AG08396 (cell line): ENCODE results near the gene LACTB.

ENCODE experiments used
- DNase-seq: peaks from one replicate; pipeline ENCODE4 v3.0.0; 2012; ENCODE audit warnings: low spot score, mixed read lengths

The LACTB gene, protein sequence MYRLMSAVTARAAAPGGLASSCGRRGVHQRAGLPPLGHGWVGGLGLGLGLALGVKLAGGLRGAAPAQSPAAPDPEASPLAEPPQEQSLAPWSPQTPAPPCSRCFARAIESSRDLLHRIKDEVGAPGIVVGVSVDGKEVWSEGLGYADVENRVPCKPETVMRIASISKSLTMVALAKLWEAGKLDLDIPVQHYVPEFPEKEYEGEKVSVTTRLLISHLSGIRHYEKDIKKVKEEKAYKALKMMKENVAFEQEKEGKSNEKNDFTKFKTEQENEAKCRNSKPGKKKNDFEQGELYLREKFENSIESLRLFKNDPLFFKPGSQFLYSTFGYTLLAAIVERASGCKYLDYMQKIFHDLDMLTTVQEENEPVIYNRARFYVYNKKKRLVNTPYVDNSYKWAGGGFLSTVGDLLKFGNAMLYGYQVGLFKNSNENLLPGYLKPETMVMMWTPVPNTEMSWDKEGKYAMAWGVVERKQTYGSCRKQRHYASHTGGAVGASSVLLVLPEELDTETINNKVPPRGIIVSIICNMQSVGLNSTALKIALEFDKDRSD

DNA sequence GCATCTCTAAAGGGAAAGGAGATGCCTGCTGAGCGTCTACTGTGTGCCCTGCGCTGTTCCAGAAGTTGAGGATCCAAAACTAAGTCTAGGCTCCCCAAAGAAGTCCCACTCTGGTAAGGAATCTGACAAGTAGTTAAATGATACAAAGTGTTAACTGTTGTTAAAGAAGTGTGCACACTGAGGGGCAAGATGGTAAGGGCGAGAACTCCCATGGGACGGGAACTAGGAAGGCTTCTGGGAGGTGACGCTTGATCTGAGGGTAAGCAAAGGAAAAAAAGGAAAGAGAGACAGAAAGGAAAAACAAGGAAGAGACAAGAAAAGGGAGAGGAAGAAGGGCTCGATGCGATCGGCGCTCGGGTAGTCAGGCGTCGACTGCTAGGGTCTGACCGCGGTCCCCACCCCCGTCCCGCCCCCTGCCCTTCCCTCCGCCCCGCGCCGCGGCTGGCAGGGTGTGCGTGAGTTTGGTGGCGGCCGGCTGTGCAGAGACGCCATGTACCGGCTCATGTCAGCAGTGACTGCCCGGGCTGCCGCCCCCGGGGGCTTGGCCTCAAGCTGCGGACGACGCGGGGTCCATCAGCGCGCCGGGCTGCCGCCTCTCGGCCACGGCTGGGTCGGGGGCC lies at the start of gene LACTB:
TSS of gene LACTB (plus strand) at position 480 of the 620 bp plus-strand sequence. CDS start at position 491, 11 bp downstream.
- peak; percentile 91 for DNase-seq

DNA sequence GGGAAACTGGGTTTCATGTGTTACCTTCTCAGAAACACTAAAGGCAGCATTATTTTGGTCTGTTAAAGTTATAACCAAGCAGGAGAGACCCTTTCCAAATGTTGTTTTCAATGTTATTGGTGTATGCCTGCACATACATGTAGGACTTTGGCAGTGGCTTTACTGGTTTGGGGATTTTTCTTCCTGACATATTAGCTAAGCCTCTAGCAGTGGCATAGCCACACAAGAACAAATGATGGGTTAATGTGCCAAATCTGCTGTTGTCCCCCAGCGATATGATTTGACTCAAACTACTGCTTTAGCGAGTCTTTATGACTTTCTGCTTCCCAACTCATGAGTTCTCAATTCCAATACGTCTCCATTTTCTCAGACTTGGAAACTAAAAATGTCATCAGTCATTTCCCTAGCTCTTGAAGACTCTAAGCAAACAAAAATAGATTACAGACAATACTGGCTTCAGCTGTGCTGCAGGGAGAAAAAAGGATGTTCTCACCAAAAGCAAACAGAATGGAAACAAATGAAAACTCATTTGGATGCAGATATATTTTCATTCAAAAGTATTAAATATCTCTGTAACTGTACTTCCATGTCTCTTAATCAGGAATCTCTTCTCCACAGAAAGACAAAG lies 49.5 kb upstream of the LACTB start:
- no peak for DNase-seq

DNA sequence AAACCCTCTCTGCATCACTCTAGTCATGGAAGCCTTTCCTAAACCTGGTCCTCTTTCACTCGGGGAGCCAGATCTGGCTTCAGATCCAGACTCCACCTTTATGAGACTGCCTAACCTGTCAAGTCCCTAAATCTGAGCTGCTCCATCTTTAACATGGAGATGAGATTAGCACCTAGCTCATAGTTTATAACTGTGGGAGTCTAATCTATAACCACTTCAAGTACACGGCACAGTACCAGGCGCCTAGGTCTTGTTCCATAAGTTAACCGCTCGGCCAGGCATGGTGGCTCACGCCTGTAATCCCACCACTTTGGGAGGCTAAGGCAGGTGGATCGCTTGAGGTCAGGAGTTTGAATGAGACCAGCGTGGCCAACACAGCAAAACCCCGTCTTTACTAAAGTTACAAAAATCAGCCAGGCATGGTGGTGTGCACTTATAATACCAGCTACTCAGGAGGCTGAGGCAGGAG lies 48.8 kb upstream of the LACTB start:
- no peak for DNase-seq

DNA sequence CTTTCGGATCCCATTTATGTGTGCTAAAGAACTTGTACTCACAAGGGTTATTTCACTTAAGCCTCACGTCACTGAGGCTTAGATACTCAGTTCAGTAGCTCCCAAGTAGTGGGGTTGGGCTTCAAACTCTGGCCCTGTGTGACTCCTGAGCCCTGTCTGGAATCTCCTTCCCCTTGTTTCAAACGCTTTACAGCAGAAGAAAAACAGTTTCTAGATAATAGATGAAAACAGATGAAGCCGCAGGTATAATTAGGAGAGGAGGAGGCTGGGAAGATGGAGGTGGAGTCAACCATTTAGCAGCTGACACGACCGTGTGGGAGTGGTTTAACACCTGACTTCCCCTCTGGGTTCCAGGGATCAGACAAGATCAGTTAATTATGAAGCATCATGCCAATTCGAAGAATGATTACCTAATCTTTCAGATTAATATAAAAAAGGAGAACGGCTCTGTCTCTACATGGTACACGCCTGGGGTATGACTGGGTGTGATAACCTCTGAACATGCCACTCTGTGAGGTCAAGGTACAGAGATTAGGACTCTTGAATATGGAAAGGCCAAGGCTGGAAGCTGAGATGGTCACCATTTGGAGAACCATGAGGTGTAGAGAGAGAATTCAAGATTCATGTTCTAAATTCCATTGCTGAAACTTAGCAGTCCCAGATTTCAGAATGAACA lies 48.0 kb upstream of the LACTB start:
- DNase-seq, result no peak

DNA sequence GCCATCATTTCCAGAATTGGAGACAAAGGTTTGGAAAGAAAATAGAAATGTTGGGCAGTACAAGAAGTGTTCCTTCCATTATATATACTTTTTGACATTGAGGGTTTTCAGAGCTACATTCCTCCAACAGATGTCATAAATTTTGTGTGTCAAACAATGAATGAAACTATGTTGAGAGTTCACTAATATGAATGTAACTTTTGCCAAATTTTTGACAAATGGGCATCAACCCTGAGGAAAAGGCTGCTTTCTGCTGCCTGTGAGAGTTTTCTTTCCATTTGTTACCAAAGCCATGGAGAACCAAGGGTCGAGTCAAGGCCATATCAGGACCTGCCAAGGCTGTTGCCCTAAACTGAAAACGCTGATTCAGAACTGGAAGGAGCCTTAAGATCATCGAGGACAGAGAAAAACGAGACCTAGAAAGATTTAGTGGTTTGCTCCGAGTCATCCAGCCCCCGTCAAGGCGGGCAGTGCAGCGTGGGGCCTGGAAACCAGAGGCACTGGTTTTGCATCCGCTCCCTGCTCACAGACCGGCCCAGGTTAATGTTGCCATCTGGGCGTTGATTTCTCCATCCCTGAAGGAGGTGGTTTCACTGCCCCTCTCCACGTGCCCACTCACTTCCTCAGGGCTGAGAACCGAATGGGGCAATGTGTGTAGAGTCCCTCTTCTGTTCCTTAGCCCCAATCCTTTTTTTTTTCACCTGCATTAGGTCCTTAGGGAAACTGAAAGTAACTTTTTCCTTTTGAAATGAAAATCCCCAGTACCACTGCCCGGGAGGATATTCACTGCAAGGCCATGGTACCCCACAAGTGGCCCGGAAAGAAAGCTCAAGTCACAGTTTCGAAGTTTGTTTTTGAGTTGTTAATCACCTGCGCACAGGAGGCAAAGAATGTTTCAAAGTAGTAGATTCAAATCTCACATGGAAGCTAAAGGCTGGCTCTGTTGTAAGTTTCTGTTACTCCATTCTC lies 46.4 kb upstream of the LACTB start:
- DNase-seq, result no peak

DNA sequence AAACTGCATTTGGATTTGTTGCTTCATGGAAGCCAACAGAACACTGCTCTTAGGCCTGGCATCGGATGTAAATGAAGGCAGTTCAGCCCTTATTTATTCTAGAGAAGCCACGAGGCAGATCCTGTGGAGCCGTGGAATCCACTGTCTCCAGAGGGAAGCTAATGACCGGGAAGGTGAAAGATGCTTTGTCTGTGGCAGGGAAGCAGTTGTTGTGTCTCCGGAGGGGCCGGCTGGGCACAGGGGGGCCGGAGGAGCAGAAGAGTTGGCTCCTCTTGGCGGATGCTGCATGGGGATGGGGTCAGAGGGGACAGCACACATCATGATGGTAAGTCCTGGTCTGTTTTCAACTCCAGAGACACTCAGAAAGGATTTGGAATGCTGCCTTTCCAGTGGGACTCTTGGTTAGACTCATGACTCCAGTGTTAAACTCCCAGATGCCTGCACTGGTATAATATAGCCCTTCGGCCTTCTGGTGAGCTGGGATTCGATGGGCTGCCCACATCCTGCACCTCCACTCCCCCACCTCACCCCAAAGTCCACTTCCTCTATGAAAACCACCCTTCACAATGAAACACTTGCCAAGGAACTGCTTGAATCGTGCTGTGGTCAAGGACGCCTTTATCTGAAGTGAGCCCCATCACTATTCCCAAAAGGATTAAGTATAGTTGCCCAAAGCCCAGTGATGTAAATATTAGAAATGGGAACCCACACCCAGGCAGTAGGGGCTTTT lies 45.5 kb upstream of the LACTB start:
- DNase-seq, result no peak

DNA sequence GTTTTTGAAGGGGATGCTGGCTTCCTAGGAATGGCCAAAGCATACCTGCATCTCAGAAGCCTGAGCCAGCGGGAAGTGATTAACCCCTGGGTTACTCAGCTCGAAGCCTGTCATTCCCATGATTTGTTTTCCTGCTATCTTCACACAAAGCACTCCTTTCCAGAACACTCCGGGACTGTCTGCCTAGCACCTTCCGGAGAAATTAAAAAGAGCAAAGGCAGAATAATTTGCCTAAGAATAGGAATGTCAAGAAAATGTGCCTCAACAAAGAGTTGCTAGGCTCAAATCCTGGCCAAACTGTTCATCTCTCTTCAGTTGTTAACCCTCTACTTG lies 45.0 kb upstream of the LACTB start:
- no peak for DNase-seq

DNA sequence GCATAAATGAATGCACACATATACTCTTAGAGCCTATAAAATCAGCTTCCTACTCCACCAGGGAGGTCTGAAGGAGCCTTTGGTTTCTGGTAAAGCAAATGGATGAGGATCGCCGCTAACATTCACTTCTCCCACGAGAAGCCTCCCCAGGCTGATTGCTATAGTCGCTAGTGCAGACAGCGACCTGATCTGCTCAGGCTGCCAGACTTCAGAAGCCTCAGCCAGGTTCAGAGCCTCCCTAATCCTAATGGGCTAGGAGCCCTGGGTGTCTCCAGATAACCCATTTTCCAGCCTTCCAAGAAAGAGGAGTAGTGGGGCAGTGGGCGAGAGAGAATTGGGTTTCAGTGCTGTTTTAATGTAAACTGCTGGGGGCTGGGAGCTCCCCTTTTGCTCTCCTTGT lies 43.7 kb upstream of the LACTB start:
- no peak for DNase-seq

DNA sequence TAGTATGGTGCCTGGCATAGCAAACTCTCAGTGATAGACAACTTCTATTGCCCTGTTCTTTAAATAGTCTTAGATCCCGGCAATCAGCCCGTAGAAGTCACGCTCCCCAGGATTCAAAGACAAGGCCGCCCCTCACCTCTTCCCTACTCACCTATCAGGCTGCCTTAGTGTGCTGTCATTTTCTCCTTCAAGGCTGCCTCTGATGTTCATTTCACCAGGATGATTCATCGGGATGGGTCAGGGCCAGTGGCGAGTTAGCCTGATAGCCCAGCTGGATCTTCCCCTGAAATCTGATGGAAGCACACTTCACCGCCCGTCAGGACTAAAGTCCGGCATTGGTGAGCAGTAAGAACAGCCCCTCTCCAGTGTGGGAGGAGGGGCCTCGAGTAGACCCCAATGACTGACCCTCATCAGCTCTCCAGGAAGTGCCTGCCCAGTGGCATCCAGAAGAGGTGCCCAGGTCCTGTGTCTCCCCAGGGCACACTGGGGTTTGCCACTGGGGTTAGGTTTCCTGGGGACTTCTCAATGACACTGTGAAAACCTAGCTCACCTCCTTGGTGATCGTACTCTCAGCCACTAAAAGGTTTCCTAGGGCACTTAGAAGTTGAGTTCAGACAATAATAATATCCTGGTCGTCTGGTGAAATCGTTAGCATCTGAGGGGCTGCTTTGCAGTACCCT lies 41.6 kb upstream of the LACTB start:
- DNase-seq, result peak; percentile 29

DNA sequence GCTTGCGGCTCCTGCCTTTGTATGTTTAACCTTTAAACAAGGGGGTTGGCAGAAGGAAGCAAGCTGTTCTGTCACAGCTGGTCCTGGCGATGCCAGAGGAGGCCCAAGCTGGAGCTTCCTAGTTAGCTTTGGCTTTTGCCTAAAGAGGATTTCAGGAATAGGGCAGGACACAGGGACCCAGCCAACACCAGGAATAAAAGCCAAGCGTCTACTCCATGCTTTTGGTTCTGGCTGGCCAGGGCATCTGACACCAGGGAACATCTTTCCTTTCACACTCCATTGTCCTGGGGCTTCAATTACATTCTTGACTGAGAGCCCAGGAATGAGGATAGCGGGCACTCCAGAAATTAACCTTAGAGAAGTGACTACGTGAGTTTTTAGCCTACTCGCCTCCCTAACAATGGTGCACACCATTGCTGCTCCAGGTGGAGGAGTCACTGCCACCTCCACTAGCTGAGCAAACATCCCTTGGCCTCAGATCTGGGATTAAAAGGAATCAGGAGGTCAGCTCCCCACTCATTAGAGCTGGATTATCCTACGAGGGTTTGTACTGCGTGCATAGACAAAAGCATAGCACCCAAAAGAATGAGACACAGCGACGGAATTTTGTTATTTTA lies 40.9 kb upstream of the LACTB start:
- no peak for DNase-seq

DNA sequence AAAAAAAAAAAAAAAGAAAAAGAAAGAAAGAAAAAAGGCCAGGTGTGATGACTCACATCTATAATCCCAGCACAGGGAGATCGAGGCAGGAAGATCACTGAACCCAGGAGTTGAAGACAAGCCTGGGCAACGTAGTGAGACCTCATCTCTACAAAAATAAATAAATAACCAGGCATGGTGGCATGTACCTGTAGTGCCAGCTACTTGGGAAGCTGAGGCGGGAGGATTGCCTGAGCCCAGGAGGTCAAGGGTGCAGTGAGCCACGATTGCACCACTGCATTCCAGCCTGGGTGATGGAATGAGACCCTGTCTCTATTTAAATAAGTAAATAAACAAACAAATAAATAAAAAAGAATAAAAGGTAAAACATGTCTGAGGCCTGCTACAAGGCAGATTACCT lies 39.3 kb upstream of the LACTB start:
- no peak for DNase-seq

DNA sequence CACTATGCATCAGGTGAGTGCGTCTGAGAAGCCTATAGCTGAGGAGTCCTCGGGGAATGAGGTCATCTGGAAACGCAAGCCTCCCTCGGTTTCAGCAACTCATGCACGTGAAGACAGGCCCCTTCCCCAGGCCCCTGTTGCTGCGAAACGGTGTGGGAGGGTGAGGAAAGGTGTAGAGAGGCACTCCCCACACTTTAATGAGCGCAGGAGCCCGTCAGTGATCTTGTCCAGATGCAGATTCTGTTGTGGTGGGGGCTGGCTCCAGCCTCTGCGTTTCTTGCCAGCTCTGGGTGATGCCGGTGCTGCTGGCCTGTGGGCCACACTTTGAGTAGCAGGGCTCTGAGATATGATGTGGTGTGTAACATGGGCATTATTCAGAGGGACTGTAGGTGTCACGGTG lies 38.6 kb upstream of the LACTB start:
- DNase-seq, result no peak

DNA sequence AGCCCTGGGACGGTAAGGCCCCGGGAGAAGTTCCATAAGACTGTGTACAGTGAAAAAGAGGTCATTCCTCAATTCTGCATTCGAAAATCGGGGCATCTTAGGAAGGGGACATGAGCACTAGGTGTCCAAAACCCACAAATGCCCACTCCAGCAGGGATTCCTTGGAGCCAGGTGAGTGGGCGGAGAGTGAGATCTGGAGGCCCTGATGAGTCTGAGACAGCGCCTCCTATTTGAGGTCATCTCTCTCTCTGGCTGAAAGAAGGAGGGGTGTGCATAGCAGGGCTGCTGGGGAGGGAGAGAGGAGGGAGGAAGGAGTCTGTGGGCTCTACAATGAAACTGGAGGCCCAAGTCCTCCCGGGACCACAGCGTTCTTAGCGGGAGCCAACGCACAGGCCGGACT lies 38.1 kb upstream of the LACTB start:
- DNase-seq, result no peak

DNA sequence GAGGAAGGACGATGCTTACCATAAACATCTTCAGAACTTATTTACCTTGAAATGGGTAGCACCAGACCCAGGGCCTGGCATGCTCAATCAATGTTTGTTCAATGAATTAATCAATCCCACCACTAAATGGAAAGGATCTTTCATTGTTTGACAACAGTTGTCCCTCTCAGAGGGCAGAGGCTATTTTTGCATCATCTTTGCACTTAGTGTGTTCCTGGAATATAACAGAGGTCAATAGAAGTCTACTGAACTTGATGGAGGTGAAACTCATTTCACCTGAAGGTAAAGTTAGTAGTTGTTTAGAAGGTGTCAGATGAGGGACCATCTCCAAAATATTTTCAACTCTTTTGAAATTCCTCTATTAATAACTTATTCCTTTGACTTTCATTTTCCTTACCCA lies 36.9 kb upstream of the LACTB start:
- DNase-seq, result no peak

DNA sequence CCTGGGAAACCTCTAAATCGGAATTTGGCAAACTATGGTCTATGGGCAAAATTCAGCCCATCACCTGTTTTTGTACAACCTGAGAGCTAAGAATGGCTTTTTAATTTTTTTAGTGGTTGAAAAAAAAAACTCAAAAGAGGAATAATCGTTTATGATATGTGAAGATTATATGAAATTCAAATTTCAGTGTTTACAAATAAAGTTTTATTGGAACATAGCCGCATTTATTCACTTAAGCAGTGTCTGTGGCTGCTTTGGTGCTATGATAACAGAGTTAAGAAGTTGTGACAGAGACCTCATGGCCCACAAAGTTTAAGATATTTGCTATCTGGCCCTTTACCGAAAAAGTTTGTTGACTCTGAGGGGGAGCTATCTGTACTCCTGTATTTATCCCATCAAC lies 36.4 kb upstream of the LACTB start:
- DNase-seq, result no peak

DNA sequence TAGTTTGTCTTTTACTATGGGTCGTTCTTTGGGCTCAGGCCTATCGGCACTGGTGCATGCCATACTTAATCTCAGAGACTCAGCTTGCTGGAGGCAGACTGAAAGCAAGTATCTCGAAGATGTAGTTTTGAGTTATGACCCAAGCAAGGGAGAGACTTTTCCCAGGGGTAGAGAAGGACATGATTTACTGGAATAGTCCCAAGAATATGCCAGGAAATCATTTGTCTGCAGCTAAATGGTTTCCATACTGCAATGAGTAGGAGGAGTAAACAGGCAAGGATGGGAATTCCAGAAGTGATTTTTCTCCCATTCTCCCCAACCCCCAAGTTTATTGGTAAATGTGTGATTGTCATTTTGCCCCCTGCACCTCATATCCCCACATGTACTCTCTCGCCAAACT lies 35.4 kb upstream of the LACTB start:
- DNase-seq, result no peak

DNA sequence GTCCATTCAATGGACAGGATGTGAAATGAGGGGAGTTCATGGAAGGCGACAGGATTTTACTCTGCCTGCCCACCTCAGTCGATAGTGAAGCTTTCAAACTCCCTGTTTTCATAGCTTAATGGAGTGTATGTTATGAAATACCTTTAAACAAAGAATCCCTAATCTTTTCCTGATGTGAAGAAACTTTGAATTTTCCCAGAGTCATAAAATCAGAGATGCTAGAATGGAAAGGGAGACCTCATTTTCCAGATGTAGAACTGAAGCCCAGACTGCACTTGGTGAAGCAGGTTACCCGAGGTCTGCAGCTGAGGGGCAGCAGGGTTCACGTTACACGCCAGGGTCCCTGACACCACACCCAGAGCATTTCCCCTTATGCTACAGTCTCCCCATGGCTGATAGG lies 34.7 kb upstream of the LACTB start:
- DNase-seq, result no peak

DNA sequence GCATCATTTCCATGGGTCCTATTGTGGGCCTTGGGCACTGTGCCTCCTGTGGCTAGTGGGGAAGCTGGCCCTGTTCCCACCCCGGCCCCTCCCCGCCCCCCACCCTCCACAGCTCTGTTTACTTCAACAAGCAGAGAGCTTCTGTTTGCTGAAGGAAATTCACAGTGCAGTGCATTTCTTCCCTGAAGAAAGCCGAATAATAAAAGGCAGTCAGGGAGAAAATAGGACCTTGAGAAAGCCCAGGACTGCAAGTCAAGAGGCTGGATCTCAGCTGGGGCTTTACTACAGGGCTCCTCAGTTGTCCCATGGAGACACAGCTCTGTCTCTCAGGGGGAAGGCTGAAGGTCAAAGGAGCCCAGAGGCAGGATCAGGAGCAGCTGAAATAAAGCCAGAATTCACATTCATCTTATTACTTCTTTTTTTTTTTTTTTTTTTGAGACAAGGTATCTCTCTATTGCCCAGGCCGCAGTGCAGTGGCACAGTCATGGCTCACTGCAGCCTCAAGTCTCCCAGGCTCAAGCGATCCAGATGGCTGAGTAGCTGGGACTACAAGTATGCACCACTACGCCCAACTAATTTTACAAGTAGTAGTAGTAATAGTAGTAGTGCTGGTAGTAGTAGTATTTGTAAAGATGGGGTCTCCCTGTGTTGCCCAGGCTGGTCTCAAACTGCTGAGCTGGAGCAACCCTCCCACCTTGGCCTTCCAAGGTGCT lies 33.0 kb upstream of the LACTB start:
- no peak for DNase-seq
